Renal cortical epithelial cell (primary cell): Measurements from ENCODE around the gene RCSD1. TPM values are rescaled to one million over a fixed set of nuclear protein-coding genes. Genes with fewer than 3 reads are reported as not detected.

Experiments
- DNase-seq: peaks from one replicate; pipeline ENCODE4 v3.0.0-alpha.2; 2011; ENCODE audit warnings: low read depth
- total RNA-seq: library from RNA; depleted of rRNA; stranded (reverse); fragments of >200 nt; gene quantifications from 2 replicates; pipeline ENCODE4 v1.2.3, GENCODE V29; 2014

RCSD1 gene
- total RNA-seq, 1 donor from 2014 or later, result 0.05 TPM

GRCh38 chr1:167666416-167666815, 36.4 kb downstream of the RCSD1 start:
- no peak for DNase-seq

- no peak for DNase-seq
Measured at GRCh38 chr1:167667536-167667935, 37.5 kb downstream of the RCSD1 start.

DNA sequence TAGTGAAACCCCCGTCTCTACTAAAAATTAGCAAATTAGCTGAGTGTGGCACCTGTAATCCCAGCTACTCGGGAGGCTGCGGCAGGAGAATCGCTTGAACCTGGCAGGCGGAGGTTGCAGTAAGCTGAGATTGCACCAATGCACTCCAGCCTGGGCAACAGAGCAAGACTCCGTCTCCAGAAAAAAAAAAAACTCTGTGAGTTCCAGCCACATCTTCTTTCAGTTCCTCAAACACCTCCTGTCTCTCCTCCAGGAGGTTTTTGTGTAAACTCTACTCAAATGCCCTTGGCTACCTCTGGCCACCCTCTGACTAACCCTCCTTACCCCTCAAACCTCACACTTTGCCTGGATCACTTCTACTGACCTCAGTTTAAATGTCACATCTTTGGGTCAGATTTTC, 38.1 kb downstream of the RCSD1 start:
- no peak for DNase-seq

- DNase-seq, result no peak
Measured at GRCh38 chr1:167669209-167670124, 39.4 kb downstream of the RCSD1 start.

GRCh38 chr1:167670563-167670962, 40.5 kb downstream of the RCSD1 start:
- no peak for DNase-seq

DNA sequence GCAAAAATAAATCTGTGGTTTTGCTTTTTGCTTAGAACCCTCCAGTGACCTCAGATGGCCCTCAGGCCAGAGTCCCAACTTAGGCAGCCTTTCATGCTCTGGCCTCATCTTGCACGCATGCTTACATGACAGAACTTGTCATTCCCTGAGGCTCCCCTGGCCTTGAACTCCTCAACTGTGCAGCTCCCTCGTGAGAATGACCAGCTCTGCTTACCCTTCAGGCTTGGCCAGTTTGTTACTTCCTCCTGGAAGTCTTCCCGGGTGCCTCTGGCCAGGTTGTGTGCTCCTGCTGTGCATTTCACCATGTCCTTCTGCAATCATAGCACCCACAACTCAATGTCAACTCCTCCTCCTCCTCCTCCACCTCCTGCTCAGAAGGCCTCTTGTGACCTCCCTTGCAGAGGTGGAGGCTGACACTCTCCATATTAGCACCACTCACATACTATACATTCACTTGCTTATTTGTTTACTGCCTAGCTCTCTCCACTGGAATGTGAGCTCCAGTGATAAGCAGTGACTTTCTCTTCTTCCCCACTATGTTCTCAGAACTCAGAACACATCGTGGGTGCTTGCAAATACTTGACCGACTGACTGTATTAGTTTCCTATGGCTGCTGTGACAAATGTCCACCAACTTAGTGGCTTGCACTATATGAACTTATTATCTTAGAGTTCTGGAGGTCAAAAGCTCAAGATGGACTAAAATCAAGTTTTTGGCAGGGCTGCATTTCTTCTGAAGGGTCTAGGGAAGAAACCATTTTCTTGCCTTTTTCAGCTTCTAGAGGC, 41.9 kb downstream of the RCSD1 start:
- DNase-seq, result no peak

- DNase-seq, result no peak
Measured at GRCh38 chr1:167672831-167673230, 42.8 kb downstream of the RCSD1 start.

DNA sequence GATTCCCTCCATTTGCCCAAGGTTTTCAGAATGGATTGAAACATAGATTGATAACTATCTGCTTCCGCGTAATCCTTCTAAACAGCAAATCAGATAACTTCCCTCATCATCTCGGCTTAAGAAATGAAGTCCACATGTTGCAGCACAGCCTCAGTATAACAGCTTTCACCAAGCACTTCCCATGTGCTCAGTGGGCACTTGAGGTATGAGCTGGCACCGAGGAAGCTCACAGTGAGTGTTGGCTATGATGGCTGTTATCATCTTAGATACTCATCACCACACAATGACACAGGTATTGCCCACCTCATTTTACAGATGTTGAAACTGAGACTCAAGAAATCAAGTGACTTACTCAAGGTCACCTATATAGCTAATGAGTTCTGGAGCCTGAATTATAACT, 43.2 kb downstream of the RCSD1 start:
- DNase-seq, result no peak

DNA sequence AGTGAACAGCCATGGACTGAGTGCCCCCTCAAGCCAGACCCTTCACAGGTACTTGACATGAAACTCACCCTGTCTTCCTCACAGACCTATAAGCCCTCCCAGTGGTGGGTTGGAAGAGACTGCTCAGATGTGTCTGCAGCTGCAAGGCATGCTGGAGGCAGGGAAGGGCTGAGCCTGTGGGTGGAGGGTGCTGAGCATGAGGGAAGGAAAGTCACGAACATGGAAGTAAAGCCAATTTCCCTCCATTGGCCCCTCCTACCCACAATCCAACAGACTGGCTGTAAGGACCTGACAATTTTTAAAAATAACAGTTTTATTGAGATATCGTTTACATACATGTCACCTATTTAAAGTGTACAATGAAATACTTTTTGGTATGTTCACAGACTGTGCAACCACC, 44.1 kb downstream of the RCSD1 start:
- no peak for DNase-seq

DNA sequence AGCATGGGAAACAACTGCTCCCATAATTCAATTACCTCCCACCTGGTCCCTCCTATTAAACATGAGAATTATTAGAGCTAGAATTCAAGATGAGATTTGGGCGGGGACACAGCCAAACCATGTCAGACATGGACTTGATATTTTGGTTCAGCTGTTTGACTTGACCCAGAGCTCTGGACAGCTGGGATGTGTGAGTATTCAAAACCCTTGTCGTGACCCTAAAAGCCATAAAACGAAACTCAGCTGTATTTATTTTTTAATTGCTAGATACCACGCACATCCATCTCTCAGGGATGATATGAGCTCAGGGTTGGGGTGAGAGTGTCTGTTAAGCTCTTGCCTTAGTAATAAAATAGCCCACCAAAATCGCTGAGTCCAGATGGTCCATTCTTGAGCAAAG, 45.4 kb downstream of the RCSD1 start:
- no peak for DNase-seq

- no peak for DNase-seq
Measured at GRCh38 chr1:167676205-167676915, 46.3 kb downstream of the RCSD1 start.

DNA sequence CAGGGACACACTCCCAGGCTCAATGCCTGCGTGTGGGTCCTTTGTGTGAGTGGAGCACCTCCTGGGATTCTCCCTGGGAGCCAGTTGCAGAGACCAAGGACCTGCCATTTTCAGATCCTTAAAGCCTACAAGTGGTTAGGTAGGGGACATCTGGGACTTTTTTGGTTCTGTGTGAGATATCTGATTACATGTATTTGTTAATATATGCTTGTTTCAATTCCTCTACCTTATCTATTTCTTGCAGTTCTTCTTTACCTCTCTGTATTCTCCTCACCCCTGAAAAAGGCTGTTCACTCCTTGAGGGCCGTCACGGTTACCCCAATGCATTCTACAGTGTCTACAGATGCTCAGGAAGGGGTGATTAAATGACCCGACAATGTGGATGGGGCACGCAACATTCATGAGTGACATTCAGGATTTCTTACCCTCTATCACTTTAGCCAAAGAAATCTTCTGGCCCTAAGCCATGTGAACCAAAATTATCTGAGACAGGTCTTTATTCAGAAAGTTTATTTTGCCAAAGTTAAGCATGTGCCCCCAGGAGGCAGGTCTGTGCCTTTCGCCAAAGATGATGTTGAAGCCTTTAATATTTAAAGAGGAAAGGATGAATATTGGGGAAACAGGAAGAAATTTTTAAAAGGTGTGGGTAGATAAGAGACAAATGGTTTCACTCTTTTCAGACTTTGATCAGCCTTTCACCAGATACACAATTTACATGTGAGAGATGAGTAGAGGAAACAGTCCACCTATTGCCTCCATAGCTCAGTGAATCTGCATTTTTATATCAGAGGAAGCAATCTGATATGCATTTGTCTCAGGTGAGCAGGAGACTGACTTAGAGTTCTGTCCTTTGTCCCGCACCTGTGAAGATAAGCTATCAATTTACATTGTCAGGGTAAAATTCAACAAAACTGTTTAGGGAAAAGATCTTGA, 47.1 kb downstream of the RCSD1 start:
- no peak for DNase-seq

- DNase-seq, result no peak
Measured at GRCh38 chr1:167678422-167678821, 48.4 kb downstream of the RCSD1 start.

DNA sequence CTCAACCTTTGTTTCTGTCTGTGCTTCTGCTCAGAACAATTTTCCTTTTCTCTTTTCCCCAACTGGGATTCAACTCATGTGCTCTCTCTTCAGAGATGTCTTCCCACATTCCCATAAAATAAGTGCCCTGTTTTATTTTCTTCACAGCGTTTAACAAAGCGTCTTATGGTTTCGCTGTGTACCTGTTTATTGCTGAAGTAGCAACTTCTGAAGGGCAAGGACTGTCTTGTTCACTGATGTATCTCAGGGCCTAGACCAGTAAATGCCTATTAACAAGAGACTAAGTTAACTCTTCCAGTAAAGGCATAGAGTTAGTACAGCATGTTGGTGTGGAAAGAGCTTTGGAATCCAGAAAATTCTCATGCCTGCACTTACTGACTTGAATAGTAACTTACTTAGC, 48.8 kb downstream of the RCSD1 start:
- DNase-seq, result no peak

- no peak for DNase-seq
Measured at GRCh38 chr1:167679714-167680113, 49.7 kb downstream of the RCSD1 start.

- DNase-seq, result no peak
Measured at GRCh38 chr1:167681024-167681423, 51.0 kb downstream of the RCSD1 start.

DNA sequence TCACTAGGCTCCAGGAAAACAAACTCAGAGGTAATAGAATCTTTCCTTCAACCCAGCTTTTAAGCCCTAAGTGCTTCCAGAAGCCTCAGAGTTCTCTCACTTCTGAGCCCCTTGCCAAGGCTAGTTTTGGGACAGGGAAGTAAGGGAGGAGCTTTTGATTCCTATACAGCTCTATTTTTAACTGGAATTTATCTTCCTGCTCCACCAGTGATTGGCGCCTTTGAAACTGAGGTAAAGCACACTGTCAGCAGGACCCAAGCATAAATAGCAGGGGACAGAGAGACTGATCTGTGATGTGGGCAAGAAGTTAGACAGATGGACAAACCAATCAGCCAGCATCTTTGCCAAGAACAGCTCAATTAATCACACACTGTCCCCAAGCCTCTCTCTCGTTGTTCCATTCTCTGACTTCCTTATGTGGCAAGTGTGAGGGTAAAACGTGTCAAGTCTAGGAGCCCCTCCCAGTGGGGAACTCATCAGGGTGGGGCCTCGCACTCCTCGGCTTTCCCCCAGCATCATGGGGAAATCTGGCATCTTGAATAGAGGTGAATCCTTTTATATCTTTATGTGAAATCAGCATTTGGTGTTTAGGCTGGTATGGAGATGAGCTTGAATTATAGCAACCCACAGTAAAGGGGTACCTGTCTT, 51.5 kb downstream of the RCSD1 start:
- DNase-seq, result no peak

DNA sequence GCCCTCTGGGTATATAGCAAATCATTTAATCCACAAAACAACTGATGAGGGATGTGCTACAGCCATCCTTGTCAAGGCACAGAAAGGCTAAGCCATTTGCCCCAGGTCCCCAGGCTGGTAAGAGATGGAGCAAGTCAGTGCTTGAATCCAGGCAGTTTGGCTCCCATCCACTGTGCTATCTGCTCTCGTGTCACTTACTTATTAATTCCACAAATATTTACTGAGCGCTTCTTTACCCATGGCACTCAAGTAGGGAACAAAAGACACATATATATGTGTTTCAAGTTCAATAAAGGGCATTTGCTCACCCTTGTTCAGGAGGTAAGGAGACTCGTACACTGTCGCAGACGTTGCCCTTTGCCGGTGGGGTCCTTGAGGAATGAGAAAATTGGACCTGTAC, 53.2 kb downstream of the RCSD1 start:
- no peak for DNase-seq

DNA sequence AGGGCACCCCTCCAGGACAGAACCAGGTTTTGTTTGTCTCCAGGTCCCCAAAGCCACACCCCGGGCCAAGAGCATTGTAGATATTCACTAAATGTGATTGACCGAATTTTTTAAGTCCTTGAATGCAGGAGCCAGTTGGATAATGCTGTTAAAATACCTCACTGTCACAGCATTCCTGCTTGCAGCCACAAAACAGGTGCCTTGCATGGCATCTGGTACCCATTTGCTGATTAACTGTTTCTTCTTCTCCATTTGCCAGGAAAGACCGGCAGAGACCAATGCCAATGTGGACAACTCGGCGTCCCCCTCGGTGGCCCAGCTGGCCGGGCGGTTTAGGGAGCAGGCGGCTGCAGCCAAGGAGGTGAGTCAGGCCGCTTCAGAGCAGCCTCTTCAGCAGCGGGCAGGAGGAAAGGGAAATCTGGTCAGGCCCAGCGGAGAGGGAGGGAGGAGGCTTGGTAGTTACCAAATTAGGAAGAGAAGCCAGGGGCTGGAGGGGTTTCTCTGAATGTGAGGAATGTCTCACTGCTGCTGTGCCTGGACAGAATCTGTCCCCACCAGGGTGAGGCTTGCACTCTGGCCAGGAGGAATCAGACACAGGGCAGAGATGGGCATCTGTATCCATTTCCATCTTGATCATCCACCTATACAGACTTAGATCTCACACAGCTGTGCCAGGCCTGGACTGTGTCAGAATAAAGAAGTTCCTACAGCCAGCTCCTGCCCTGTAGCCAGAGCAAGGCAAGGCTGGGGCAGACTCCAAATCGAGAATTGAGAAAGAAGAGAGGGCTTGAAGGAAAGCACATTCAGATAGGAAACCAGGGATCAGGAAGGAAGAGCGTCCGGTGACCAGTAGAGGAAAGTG, 53.8 kb downstream of the RCSD1 start:
- no peak for DNase-seq

- DNase-seq, result no peak
Measured at GRCh38 chr1:167685844-167686243, 55.8 kb downstream of the RCSD1 start.
